ENCODE measurements around the gene HDAC7. TPM values are rescaled to one million over a fixed set of nuclear protein-coding genes. Genes with fewer than 3 reads are reported as not detected.
A peak's percentile ranks its signal among the peaks of the same experiment; 100 is the strongest.

Gene HDAC7
- total and polyA plus RNA-seq, 8 donors, result 22.8 to 313 (median 46.8) TPM

GRCh38 chr12:47801170-47801903 is 18.4 kb downstream of the HDAC7 start:
- H3K36me3 ChIP-seq, result peaks cover 25 to 53% (median 34%) of the 10 kb centered on the region in 4 donors
- H3K27ac ChIP-seq, result peak overlapping the region in 4 of 5 donors; percentile 45 to 72 (median 56)
- H3K4me1 ChIP-seq, result peaks cover 70 to 91% (median 75%) of the 10 kb centered on the region in 4 donors
- 42 to 66% (median 62%) methylated on average over 5 to 7 of the region's 7 CpGs for WGBS, 5 donors
- intact Hi-C loops (cut with DNase I; ENCODE audit: low total_unique reads), result no loop called here
- TF ChIP-seq POLR2AphosphoS5 (IDR thresholded peaks at IDR 0.05), result no peak
- no peak for TF ChIP-seq POLR2A (IDR thresholded peaks at IDR 0.05)
- TF ChIP-seq CTCF (IDR thresholded peaks at IDR 0.05), result no peak
- TF ChIP-seq EP300 (IDR thresholded peaks at IDR 0.05), result no peak
- H3K4me3 ChIP-seq, result no peak overlapping the region
- H3K27me3 ChIP-seq, result no peaks in the 10 kb centered on the region
- no peak for DNase-seq
- H3K9me3 ChIP-seq, result no peaks in the 10 kb centered on the region

GRCh38 chr12:47800582-47800981 is 19.1 kb downstream of the HDAC7 start:
- Histone ChIP-seq H3K27me3 (no peaks in the 10 kb centered on the region), H3K4me3 (no peak overlapping the region), H3K36me3 (peaks cover 31 to 60% (median 41%) of the 10 kb centered on the region in 4 donors), H3K27ac (peak overlapping the region in 3 of 5 donors; percentile 8 to 48 (median 44)), H3K4me1 (peaks cover 62 to 83% (median 68%) of the 10 kb centered on the region in 4 donors), H3K9me3 (no peaks in the 10 kb centered on the region)
- 84 to 90% (median 89%) methylated on average over 4 to 7 of the region's 7 CpGs for WGBS, 5 donors
- intact Hi-C loops (cut with DNase I; ENCODE audit: low total_unique reads), result no loop called here
- no peak for TF ChIP-seq EP300 (IDR thresholded peaks at IDR 0.05)
- TF ChIP-seq POLR2AphosphoS5 (IDR thresholded peaks at IDR 0.05), result no peak
- TF ChIP-seq POLR2A (IDR thresholded peaks at IDR 0.05), result no peak
- no peak for TF ChIP-seq CTCF (IDR thresholded peaks at IDR 0.05)
- no peak for DNase-seq

GRCh38 chr12:47799357-47799955 is 20.2 kb downstream of the HDAC7 start:
- WGBS, 5 donors, result 44 to 81% (median 70%) methylated on average over 5 to 7 of the region's 7 CpGs

GRCh38 chr12:47798382-47798948 is 21.2 kb downstream of the HDAC7 start:
- H3K9me3 ChIP-seq, result no peaks in the 10 kb centered on the region
- H3K4me1 ChIP-seq, result peaks cover 41 to 62% (median 47%) of the 10 kb centered on the region in 4 donors
- H3K27ac ChIP-seq, result peak overlapping the region in 1 of 5 donors; percentile 44
- intact Hi-C loops (cut with DNase I; ENCODE audit: low total_unique reads), result loop anchor here (5.0 kb wide), 1 partner anchor 44 kb away; no protein-coding TSS in a partner anchor
- DNase-seq, result no peak
- TF ChIP-seq EP300 (IDR thresholded peaks at IDR 0.05), result no peak
- no peak for TF ChIP-seq CTCF (IDR thresholded peaks at IDR 0.05)
- no peak for TF ChIP-seq POLR2A (IDR thresholded peaks at IDR 0.05)
- no peak for TF ChIP-seq POLR2AphosphoS5 (IDR thresholded peaks at IDR 0.05)
- no peaks in the 10 kb centered on the region for H3K27me3 ChIP-seq
- H3K4me3 ChIP-seq, result no peak overlapping the region
- WGBS, 5 donors, result 90 to 100% (median 92%) methylated on average over 1 to 17 of the region's 17 CpGs
- peaks cover 50 to 74% (median 55%) of the 10 kb centered on the region in 4 donors for H3K36me3 ChIP-seq

More at GRCh38 chr12:47799357-47799955, 20.2 kb downstream of the HDAC7 start:
- H3K27me3 ChIP-seq, result no peaks in the 10 kb centered on the region
- intact Hi-C loops (cut with DNase I; ENCODE audit: low total_unique reads), result loop anchor here (5.0 kb wide), 1 partner anchor 43 kb away; no protein-coding TSS in a partner anchor
- peak overlapping the region in 4 of 5 donors; percentile 8 to 48 (median 41) for H3K27ac ChIP-seq
- TF ChIP-seq POLR2AphosphoS5 (IDR thresholded peaks at IDR 0.05), result no peak
- no peak for TF ChIP-seq EP300 (IDR thresholded peaks at IDR 0.05)
- peaks cover 42 to 71% (median 49%) of the 10 kb centered on the region in 4 donors for H3K36me3 ChIP-seq
- no peak overlapping the region for H3K4me3 ChIP-seq
- no peak for DNase-seq
- no peaks in the 10 kb centered on the region for H3K9me3 ChIP-seq
- peaks cover 51 to 72% (median 57%) of the 10 kb centered on the region in 4 donors for H3K4me1 ChIP-seq
